Stimulated activated CD8-positive, alpha-beta memory T cell treated with anti-CD3 and anti-CD28 coated beads, Interleukin-4, amount 100 ng/mL, for 48 hours (primary cell): ENCODE results near the gene SELENOW.
A peak's percentile ranks its signal among the peaks of the same experiment; 100 is the strongest.
"Not testable (repeated sequence)": the region's sequence is repeated elsewhere in the genome, so short reads cannot be mapped to it uniquely, and the experiment has no call there.

Source experiments
- DNase-seq: peaks from one replicate; pipeline ENCODE4 v3.0.0-alpha.2; 2020

SELENOW gene

DNA sequence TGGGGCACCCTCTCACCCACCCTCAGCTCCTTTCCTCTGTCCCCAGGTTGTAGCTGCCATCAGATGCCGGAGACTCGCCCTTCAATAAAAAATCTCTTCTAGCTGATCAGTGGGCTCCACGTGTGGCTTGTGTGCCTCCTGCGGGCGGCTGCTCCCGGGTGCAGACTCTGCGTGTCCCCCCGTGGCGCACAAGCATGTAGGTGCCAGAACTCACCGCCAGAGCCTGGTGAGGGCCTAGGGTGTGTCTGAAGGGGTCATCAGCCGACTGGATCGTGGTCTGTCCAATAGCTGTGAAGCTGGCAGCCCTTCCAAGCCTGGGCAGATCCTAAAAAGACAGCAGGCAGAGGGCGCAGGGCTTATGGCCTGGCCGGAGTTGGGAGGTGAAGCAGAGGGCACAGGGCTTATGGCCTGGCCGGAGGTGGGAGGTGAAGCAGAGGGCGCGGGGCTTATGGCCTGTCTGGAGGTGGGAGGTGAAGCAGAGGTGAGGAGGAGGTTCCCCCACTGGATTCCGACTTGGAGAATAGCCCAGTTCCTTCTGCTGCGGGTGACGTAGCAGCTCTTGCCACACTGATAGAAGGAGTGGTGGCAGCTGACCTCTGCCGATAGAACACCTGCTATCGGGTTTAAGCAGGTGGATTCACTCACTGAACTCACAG, 21.4 kb upstream of the SELENOW start:
- no peak for DNase-seq

DNA sequence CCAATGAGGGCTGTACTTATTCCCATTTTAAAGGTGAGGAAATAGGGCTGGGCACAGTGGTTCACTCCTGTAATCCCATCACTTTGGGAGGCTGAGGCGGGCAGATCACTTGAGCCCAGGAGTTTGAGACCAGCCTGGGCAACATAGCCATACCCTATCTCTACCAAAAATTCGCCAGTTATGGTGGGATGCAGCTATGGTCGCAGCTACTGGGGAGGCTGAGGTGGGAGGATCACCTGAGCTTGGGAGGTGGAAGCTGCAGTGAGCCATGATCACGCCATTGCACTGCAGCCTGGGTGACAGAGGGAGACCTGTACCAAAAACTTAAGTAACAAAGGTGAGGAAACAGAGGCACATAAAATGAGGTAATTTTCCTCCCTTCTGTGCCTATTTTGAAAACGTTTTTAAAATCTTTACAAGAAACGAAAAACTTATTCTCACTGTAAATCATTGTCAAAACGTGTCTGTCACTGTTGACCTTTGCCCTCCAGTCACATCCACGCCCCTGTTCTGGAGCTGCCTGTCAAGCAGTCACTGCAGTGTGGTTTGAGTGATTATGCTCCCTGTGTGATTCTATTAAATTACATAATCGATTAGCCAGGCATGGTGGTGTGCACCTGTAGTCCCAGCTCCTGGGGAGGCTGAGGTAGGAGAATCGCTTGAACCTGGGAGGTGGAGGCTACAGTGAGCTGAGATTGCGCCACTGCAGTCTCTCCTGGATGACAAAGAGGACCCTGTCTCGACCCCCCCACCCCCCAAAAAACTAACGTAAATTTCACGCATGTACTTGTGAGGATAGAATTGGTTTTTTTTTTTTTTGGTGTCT, 20.7 kb upstream of the SELENOW start:
- DNase-seq: no peak

DNA sequence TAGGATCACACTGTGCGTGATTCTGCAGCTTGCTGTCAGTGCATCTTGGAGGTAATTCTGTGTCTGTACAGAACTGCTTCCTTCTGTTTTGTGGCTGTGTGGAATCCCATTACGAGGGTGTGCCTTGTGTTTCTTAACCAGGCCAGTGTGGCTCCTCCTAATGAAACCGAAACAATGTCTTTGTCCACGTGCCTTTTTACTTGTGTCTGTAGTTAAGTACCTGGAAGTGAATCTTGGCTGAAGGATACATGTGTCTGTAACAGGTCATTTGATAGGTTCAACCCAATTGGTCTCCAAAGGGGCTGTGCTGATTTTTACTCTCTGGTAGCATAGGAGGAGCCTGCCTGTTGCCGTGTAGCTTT, 20.1 kb upstream of the SELENOW start:
- no peak for DNase-seq

DNA sequence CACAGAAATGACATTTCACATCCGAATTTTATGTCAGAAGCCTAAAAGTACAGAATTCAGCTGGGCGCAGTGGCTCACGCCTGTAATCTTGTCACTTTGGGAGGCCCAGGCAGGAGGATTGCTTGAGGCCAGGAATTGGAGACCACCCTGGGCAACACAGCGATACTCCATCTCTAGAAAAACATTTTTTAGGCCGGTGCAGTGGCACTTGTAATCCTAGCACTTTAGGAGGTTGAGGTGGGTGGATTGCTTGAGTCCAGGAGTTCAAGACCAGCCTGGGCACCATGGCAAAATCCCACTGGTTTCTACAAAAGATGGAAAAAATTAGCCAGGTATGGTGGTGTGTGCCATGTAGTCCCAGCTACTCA, 17.9 kb upstream of the SELENOW start:
- no peak for DNase-seq

DNA sequence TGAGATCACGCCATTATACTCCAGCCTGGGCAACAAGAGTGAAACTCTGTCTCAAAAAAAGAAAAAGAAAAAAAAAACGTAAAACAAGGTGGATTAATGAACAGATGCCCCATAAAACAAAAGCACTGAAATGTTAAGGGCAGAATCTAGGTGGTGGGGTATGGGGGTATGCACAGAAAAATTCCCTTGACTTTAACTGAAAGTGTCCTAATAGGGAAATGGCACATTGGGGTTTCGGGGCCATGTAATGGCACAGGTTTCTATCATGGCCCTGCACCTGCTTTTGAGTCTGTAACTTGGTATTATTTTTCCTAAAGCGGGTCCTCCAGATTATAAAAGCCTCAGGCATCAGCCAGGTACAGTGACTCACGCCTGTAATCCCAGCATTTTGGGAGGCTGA, 16.9 kb upstream of the SELENOW start:
- no peak for DNase-seq

DNA sequence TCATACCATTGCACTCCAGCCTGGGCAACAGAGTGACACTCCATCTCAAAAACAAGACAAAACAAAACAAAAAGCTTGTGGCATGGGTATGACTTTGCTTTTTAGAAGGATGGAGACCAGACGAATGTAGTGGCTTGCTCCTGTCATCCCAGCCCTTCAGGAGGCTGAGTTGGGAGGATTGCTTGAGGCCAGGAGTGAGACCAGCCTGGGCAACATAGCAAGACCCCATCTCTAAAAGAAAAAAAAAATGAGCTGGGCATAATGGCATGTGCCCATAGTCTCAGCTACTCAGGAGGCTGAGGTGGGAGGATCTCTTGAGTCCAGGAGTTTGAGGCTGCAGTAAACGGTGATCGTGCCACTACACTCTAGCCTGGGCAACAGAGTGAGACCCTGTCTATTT, 16.4 kb upstream of the SELENOW start:
- no peak for DNase-seq

DNA sequence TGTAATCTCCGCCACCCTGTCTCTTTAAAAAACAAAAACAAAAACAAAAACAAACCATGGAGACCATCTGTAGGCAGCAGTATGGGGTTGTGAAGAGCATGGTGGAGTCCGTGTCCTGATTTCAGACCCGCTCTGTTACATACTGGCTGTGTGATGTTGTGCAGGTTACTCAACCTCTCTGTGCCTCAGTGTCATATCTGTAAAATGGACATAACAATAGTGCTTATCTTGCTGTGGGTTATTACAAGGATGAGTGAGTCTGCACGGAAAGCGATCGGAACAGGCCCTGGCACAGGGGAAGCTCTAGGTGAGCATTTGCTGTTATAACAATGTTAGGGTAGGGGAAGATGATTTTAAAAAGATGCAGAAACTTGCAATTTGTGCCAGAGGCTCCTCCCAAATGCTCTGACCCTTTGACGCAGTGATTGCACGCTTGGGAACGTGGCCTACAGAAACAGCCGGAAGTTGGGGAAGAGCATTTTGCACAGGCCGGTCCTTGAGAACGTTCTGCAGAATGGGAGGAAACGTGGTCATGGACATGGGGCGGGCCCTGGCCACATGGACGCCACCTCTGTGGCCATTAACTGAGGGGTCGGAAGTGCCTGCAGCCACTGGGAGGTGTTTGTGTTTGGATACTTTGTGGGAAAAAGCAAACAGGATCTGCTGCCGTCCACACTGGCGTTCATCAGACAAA, 15.7 kb upstream of the SELENOW start:
- DNase-seq: no peak

DNA sequence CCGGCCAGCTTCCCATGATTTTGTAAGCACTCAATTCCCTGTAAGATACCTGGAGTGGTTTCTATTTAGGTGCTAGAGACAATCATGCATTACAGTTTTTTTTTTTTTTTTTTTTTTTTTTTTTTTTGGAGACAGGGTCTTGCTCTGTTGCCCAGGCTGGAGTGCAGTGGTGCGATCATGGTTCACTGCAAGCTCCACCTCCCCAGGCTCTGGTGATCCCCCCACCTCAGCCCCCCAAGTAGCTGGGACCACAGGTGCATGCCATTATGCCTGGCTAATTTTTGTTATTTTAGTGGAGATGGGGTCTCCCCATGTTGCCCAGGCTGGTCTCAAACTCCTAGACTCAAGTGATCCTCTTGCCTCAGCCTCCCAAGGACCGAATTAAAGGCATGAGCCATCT, 13.8 kb upstream of the SELENOW start:
- DNase-seq: not testable (repeated sequence)

DNA sequence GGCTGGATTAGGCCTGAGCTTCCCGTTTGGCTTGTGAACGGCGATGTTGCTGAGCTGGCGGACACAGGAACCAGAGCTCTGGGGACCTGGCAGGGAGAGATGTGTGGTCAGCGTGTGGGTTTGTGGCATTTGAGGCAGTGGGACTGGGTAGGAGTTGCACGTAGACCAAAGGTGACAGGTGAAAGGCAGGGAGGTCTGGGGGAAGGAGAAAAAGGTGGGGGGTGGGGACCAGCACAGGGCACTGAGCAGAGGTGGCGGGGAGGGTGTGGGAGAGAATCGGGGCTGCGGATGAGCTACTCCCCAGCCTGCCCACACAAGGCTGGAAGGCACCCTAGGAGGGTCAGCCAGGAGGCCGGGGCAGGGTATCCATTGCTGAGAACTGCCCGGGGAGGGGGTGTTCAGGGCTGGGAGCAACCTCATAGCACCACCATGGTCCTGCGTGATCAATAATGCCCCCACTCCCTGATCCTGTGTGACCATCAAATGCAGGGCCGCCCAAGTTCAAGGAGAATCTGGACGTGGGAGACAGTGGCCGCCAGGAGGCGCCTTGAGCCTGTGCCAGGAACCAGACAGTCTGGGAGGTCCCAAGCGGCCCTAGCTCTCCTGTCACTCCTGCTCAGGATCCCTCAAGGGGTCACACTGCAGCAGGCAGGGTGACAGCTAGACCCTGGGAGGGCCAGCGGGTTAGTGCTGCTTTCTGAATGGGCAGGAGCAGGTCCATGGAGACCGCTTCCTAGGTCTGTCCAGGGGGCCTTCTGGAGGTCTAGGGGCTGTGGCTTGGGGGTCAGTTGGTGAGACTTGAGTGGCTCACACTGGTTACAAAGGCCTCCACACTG, 12.8 kb upstream of the SELENOW start:
- peak; percentile 67 for DNase-seq

DNA sequence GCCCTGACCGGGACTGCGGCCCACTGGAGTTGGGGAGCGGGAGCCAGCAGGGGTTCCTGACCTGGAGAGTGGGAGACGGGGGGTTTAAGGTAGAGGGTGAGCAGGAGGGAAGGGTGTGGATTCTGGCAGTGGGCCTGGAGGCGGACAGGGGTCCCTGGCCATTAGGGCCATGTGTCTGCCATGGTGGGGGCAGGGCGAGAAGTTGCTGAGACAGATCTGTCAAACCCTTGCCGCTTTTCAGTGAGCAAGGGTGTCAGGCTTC, 12.2 kb upstream of the SELENOW start:
- DNase-seq: no peak

DNA sequence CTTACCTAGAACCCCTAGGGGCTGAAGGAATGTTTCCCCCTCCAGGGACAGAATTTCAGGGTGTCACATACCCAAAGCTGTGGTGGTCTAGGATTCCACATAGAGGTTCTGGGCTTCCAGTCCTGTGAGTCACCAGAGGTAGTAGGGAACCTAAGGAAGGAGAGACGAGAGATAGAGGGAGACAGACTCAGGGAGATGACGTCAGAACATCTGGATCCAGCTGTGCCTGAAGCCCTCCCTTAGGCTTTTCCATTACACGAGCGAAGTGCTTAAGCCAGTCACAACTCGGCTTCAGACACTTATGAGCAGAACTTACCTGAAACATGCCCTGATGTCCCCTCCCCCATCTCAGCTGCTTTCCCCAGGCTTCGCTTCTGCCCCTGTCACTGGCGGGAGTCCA, 11.8 kb upstream of the SELENOW start:
- no peak for DNase-seq

DNA sequence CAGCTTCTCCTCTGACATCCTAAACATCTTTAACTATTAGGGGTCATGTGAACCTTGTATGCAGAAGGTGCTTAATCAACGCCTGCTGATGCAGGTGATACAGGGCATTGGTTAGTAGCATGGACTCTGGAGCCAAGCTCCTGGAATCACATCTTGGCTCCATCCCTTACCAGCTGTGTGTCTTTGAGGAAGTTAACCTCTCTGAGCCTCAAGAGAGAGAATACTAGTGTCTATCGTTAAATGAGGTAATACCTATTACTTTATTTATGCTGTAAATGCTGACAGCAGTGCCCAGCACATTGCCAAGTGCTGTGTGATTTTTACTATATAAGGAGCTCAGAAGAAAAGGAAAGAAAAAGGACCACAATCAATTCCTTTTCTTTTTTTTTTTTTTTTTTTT, 11.2 kb upstream of the SELENOW start:
- DNase-seq: no peak

DNA sequence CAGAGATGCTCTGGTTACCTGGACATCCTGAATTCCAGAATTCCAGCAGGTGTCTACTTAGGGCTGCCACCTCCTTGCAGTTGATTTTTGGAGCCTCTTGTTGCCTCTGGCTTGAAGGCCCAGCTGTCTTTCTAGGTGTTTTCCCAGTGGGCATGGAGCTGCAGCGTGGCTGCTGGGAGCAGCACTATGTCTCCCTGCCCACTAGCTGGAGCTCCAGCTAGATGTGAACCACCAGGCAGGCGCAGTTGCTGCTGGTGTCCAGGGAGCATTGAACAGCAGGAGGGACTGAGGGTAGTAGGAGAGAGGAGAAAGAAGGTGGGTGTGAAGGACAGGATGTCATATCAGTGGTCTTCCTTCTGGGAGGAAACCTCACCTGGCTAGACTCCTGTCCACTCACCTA, 9.9 kb upstream of the SELENOW start:
- DNase-seq: no peak

DNA sequence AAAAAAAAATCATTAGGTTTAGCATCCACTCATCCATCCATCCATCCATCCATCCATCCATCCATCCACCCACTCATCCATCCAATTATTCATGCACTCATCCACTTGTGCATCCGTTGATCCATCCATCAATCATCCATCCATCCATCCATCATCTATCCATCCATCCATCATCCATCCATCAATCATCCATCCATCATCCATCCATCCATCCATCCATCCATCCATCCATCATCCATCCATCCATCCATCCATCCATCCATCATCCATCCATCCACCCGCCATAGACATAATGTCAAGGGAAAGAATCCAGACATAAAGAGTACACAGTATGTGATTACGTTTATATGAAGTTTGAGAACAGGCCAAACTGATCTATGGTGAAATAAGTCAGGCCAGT, 9.0 kb upstream of the SELENOW start:
- DNase-seq: no peak

DNA sequence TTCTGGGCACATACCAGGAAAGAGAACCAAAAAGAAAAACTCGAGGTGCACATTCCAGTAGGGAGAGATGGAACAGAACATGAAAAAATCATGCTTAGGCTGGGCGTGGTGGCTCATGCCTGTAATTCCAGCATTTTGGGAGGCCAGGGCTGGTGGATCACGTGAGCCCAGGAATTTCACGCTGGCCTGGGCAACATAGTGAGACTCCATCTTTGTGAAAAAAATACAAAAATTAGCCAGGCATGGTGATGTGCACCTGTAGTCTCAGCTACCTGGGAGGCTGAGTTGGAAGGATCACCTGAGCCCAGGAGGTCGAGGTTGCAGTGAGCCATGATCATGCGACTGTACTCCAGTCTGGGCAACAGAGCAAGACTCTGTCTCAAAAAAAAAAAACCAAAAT, 7.2 kb upstream of the SELENOW start:
- DNase-seq: not testable (repeated sequence)

DNA sequence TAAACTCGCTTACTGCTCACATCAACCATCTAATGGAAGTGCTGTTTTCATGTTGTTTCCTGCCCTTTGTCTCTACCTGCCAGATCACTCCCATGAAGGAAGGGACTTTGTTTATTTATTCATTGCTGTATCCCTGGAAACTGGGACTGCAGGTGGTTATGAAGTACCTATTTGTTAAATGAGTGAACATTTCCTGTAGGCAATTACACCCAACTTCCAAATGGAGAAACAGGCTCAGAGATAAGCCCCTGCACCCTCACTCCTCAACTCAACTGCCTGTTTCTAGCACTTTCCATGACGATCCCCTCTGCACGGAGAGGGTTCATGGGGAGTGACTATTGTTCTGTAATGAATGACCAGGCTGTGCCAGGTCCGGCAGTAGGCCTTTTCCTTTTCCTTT, 1.9 kb upstream of the SELENOW start:
- DNase-seq: no peak

DNA sequence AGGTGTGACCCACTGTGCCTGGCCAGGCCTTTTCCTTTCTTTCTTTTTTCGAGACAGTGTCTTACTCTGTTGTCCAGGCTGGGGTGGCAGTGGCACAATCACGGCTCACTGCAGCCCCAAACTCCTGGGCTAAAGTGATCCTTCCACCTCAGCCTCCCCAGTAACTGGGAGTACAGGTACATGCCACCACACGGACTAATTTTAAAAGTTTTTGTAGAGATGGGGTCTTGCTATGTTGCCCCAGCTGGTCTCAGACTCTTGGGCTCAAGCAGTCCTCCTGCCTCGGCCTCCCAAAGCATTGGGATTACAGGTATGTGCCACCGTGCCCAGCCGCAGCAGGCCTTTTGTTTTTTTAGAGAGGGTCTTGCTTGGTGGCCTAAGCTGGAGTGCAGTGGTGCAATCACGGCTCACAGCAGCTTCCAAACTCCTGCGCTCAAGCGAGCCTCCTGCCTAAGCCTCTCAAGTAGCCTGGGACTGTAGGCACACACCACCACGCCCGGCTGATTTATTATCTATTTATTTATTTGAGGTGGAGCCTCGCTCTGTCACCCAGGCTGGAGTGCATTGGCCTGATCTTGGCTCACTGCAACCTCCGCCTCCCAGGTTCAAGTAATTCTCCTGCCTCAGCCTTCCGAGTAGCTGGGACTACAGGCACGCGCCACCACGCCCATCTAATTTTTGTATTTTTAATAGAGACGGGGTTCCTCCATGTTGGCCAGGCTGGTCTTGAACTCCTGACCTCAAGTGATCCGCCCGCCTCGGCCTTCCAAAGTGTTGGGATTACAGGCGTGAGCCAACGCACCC, 1.1 kb upstream of the SELENOW start:
- not testable (repeated sequence) for DNase-seq

DNA sequence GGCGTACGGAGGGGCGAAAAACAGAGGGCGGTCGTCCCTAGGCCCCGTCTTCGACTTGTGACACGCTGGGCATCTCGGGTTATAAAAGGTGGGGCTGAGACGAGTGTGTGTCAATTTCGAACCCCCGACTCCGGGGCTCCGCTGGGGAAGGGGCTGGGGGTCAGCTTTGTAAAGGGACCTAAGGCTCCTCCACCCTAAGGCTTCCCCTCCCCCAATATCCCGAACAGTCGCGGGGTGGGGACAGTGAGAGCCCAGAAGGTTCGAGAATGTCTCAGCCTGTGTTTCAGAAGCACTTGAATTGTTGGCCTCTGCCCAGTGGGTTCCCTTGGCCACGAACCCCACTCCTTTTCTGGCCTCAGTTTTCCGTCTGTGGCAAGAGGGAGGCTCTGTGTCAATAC, 450 bp downstream of the SELENOW start:
- peak; percentile 44 for DNase-seq

DNA sequence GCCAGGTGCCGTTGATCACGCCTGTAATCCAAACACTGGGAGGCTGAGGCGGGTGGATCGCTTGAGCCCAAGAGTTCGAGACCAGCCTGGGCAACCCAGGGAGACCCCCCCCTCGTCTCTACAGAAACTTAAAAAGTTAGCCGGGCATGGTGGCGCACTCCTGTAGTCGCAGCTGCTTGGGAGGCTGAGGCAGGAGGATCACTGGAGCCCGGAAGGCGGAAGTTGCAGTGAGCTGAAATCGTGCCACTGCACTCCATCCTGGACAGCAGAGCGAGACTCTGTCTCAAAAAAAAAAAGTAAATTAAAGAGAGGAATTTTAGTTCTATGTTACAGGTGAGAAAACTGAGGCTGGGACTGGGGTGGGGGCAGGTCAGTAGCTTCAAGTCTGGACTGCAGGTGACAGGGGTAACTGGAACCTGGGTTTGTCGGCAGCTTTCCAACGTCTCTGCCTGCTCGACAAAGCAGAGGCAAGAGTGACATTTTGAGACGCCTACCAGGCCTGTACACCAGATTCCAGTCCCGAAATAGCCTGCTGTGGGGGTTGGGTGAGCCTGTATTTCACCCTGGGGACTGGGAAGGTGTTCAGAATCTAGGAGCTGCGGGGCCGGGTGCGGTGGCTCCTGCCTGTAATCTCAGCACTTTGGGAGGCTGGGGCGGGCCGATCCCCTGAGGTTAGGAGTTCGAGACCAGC, 1.2 kb downstream of the SELENOW start:
- no peak for DNase-seq

DNA sequence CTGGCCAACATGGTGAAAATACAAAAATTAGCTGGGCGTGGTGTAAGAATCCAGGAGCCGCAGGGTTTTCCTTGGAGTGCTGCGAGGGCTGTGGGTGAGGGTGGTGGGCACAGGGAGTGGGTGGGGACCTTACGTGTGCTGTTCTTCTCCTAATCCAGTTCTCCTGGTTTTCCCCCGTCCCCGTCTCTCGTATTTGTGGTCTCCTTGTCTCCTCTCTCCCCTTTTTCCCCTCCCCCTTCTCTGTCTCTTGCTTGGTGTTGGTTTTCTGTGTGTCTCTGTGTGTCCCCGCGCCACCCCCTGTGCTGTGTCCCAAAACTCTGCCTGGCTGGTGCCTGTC, 1.7 kb downstream of the SELENOW start:
- no peak for DNase-seq

DNA sequence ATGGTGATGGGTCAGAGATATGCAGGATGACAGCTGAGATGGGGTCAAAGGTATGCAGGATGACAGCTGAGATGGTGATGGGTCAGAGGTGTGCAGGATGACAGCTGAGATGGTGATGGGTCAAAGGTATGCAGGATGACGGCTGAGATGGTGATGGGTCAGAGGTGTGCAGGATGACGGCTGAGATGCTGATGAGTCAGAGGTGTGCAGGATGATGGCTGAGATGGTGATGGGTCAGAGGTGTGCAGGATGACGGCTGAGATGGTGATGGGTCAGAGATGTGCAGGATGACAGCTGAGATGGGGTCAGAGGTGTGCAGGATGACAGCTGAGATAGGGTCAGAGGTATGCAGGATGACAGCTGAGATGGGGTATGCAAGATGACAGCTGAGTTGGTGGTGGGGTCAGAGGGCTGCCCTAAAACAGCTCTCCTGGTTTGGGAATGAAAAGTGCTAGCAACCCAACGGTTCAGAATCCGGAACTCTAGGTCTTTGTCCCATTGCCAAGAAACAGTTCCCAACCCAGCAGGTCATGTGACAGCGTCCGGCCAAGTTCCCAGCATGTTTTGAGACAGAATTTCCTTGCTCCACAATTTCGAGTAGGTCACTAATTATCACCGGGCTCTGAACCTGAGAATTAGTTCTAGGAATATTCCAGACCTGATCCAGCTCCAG, 3.2 kb downstream of the SELENOW start:
- no peak for DNase-seq

DNA sequence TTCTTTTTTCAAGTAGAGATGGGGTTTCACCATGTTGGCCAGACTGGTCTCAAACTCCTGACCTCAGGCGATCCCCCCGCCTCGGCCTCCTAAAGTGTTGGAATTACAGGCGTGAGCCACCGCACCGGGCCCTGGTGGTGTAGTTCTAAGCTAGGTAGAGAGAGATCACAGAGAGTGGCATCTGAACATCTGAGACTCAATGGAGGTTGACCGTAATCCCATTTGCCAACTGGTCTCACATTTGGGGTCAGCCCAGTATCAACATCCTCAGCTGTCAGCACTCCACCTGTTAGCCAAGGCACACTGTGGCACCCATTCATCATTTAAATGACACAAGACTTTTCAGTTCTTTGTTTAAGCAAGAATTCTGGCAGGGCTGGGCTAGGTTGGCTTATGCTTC, 8.1 kb downstream of the SELENOW start:
- no peak for DNase-seq
